Fibroblast of lung (primary cell): ENCODE measurements around the gene CARD10. TPM values are rescaled to one million over a fixed set of nuclear protein-coding genes. Genes with fewer than 3 reads are reported as not detected.

Source experiments
- DNase-seq, 2 donors: peaks; one replicate each; pipeline versions ENCODE4 v3.0.0 to v3.0.0-alpha.2; 2010; ENCODE audit warnings: low read depth in 2 of 2
- H2AFZ ChIP-seq: 2 replicates; pipeline ENCODE4 v1.5.1; 2012; ENCODE audit warnings: low read length, control low read depth, inconsistent platforms
- H3K27ac ChIP-seq: 2 replicates; pipeline ENCODE4 v1.5.1; 2011; ENCODE audit warnings: low read length, control low read depth; ENCODE audit not compliant: insufficient read depth
- H3K27me3 ChIP-seq: 2 replicates; pipeline ENCODE4 v1.5.1; 2011; ENCODE audit warnings: mild to moderate bottlenecking, low read length; ENCODE audit not compliant: control insufficient read depth, insufficient read depth
- H3K36me3 ChIP-seq: 2 replicates; pipeline ENCODE4 v1.5.1; 2011; ENCODE audit warnings: low read length; ENCODE audit not compliant: control insufficient read depth, insufficient read depth
- H3K4me1 ChIP-seq: 2 replicates; pipeline ENCODE4 v1.5.1; 2011; ENCODE audit warnings: low read length; ENCODE audit not compliant: control insufficient read depth, insufficient read depth; ENCODE audit errors: extremely low read depth
- H3K4me2 ChIP-seq: 2 replicates; pipeline ENCODE4 v1.5.1; 2011; ENCODE audit warnings: low read length, control low read depth; ENCODE audit not compliant: insufficient read depth; ENCODE audit errors: extremely low read depth
- H3K4me3 ChIP-seq, 4 experiments: fragments of 200-600 bp in 1 of 4; sonication (generic) in 1 of 4; replicated peaks in 1 of 4; 2 replicates each; pipeline ENCODE4 v1.5.1; 2011 to 2016; ENCODE audit warnings: low read length in 4 of 4, low read depth in 3 of 4, mild to moderate bottlenecking in 3 of 4, control low read depth in 2 of 4, inconsistent platforms in 1 of 4, mixed read lengths in 1 of 4; ENCODE audit not compliant: insufficient read depth in 1 of 4; ENCODE audit errors: control extremely low read depth in 1 of 4
- H3K79me2 ChIP-seq: 2 replicates; pipeline ENCODE4 v1.5.1; 2012; ENCODE audit warnings: mild to moderate bottlenecking, low read length, inconsistent platforms; ENCODE audit not compliant: control insufficient read depth, insufficient read depth
- H3K9ac ChIP-seq: 2 replicates; pipeline ENCODE4 v1.5.1; 2011; ENCODE audit warnings: mild to moderate bottlenecking, low read length, control low read depth; ENCODE audit not compliant: insufficient read depth
- H3K9me3 ChIP-seq: 2 replicates; pipeline ENCODE4 v1.5.1; 2012; ENCODE audit warnings: low read depth, low read length; ENCODE audit not compliant: control insufficient read depth, insufficient read depth
- H4K20me1 ChIP-seq: 2 replicates; pipeline ENCODE4 v1.5.1; 2011; ENCODE audit warnings: low read length; ENCODE audit not compliant: control insufficient read depth, insufficient read depth; ENCODE audit errors: extremely low read depth
- EZH2 ChIP-seq: IDR thresholded peaks from 2 replicates; pipeline ENCODE4 v1.5.1; 2012; ENCODE audit warnings: low read length, control low read depth, mild to moderate bottlenecking; ENCODE audit errors: missing control alignments
- polyA plus RNA-seq, 2 donors: library from polyadenylated mRNA; depleted of rRNA in 1 of 2; stranded (reverse) in 1 of 2; unstranded in 1 of 2; fragments of >200 nt; gene quantifications; 2 replicates each; pipeline ENCODE4 v1.2.1, GENCODE V29; 2011 to 2012; ENCODE audit warnings: missing spikeins in 1 of 2
- total RNA-seq: library from RNA; depleted of rRNA; stranded (reverse); fragments of >200 nt; gene quantifications from 2 replicates; pipeline ENCODE4 v1.2.1, GENCODE V29; 2014
- TF ChIP-seq, protein P1 (sequence below), 2 donors: IDR thresholded peaks in 1 of 2; conservative IDR thresholded peaks in 1 of 2; 1 replicate in 1 of 2; 2 replicates in 1 of 2; pipeline ENCODE4 v1.5.1; 2011 to 2012; ENCODE audit warnings: low read length in 2 of 2, control low read depth in 1 of 2, inconsistent platforms in 1 of 2, low read depth in 1 of 2, mild to moderate bottlenecking in 1 of 2

Gene CARD10
- total and polyA plus RNA-seq, 2 donors (not counting 1 experiment from before 2014, with no cell fraction given): 1.6 to 2.3 TPM

DNA sequence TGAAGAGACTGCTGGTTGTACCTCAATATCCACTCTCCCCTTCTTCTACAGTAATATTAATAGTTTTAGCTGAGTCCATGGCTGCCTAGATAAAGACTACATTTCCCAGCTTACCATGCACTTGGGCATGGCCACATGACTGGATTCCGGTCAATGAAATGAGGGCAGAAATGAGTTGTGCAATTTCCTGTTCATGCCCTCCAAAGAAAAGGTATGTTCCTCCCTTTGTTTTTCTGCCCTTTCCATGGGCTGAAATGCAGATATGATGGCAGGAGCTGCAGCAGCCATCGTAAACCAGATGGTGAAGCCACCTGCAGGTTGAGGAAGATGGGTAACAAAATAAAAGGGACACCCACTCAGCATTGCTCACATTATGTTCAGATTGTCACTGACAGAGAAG lies 76.7 kb downstream of the CARD10 start:
- no peak overlapping the region for H3K9ac ChIP-seq
- H3K36me3 ChIP-seq: no peaks in the 10 kb centered on the region
- no peak overlapping the region for H3K4me3 ChIP-seq
- DNase-seq: peak; percentile 51 to 67
- no peaks in the 10 kb centered on the region for H4K20me1 ChIP-seq
- H2AFZ ChIP-seq: no peak overlapping the region
- H3K27me3 ChIP-seq: peaks cover 16% of the 10 kb centered on the region
- H3K79me2 ChIP-seq: no peaks in the 10 kb centered on the region
- no peaks in the 10 kb centered on the region for H3K9me3 ChIP-seq
- no peaks in the 10 kb centered on the region for H3K4me1 ChIP-seq
- TF ChIP-seq EZH2: no peak
- TF ChIP-seq, protein P1, sequence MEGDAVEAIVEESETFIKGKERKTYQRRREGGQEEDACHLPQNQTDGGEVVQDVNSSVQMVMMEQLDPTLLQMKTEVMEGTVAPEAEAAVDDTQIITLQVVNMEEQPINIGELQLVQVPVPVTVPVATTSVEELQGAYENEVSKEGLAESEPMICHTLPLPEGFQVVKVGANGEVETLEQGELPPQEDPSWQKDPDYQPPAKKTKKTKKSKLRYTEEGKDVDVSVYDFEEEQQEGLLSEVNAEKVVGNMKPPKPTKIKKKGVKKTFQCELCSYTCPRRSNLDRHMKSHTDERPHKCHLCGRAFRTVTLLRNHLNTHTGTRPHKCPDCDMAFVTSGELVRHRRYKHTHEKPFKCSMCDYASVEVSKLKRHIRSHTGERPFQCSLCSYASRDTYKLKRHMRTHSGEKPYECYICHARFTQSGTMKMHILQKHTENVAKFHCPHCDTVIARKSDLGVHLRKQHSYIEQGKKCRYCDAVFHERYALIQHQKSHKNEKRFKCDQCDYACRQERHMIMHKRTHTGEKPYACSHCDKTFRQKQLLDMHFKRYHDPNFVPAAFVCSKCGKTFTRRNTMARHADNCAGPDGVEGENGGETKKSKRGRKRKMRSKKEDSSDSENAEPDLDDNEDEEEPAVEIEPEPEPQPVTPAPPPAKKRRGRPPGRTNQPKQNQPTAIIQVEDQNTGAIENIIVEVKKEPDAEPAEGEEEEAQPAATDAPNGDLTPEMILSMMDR (conservative IDR thresholded peaks at IDR 0.05 in 1 of 2, IDR thresholded peaks at IDR 0.05 in 1 of 2; ENCODE audit: low read depth in 1 of 2, low read length in 2 of 2): no peak
- H3K27ac ChIP-seq: no peak overlapping the region
- no peak overlapping the region for H3K4me2 ChIP-seq

DNA sequence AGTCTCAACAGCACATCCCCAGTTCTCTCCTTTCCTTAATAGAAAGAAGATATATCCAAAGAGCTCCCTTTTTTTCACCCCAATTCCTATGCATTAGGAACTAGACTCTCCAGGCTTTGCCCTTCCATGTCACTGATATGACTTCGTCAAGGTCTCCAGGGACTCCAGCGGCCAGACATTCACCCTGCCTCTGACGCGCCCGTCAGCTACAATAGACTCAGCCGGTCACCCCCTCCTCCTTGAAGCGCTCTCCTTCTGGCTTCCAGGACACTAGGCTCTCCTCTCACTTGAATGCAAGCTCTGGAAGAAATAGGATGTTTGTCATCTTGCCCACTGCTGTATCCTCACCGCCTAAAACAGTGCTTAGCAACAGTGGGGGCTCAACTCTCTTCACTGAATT lies 77.1 kb downstream of the CARD10 start:
- Histone ChIP-seq H3K9ac (no peak overlapping the region), H3K36me3 (no peaks in the 10 kb centered on the region), H3K79me2 (no peaks in the 10 kb centered on the region), H3K9me3 (no peaks in the 10 kb centered on the region), H3K4me3 (no peak overlapping the region), H3K4me2 (no peak overlapping the region), H3K27me3 (peaks cover 12% of the 10 kb centered on the region), H4K20me1 (no peaks in the 10 kb centered on the region), H3K4me1 (no peaks in the 10 kb centered on the region), H2AFZ (no peak overlapping the region), H3K27ac (no peak overlapping the region)
- DNase-seq: no peak
- TF ChIP-seq EZH2: no peak
- TF ChIP-seq, protein P1 (conservative IDR thresholded peaks at IDR 0.05 in 1 of 2, IDR thresholded peaks at IDR 0.05 in 1 of 2; ENCODE audit: low read depth in 1 of 2, low read length in 2 of 2): no peak

DNA sequence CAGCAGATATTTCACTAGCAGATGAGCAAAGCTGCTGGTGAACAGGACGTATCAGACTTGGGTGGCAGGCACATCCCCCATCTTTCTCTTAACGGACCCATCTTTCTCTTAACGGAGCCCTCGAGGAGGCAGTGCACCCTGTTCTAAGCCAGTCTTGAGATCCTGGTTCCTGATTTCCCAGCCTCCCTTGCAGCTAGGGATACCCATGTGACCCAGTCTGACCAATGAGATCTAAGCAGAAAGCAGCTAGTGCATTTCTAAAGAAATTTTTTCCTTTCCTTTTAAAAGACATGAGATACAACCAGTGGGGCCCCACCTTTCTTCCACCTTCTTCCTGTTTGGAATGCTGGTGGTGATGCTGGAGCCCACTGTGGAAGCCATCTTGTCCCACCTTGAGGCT lies 78.3 kb downstream of the CARD10 start:
- H4K20me1 ChIP-seq: no peaks in the 10 kb centered on the region
- no peak for DNase-seq
- no peak overlapping the region for H3K4me2 ChIP-seq
- peaks cover 12% of the 10 kb centered on the region for H3K27me3 ChIP-seq
- no peaks in the 10 kb centered on the region for H3K4me1 ChIP-seq
- no peaks in the 10 kb centered on the region for H3K36me3 ChIP-seq
- no peak overlapping the region for H3K4me3 ChIP-seq
- H3K27ac ChIP-seq: no peak overlapping the region
- no peak overlapping the region for H3K9ac ChIP-seq
- H2AFZ ChIP-seq: no peak overlapping the region
- no peaks in the 10 kb centered on the region for H3K9me3 ChIP-seq
- H3K79me2 ChIP-seq: no peaks in the 10 kb centered on the region
- TF ChIP-seq, protein P1 (conservative IDR thresholded peaks at IDR 0.05 in 1 of 2, IDR thresholded peaks at IDR 0.05 in 1 of 2; ENCODE audit: low read depth in 1 of 2, low read length in 2 of 2): no peak
- TF ChIP-seq EZH2: no peak

Other genes starting within 250 kb of the CARD10 start
- under 0.01 and 0.26 TPM in 2 replicates for gene CYTH4, start 236.9 kb downstream of the CARD10 start, total RNA-seq
- gene CYTH4, start 236.9 kb downstream of the CARD10 start, polyA plus RNA-seq: 0.12 TPM in 1 of 2 replicates, not detected in the other
- gene ELFN2, start 91.9 kb downstream of the CARD10 start, total RNA-seq: under 0.01 TPM in 2 replicates
- 0.02 and 0.10 TPM in 2 replicates for gene ELFN2, start 91.9 kb downstream of the CARD10 start, polyA plus RNA-seq
- gene MFNG, start 33.0 kb downstream of the CARD10 start, total RNA-seq: under 0.01 TPM in 1 of 2 replicates, not detected in the other
- gene MFNG, start 33.0 kb downstream of the CARD10 start, polyA plus RNA-seq: 0.15 TPM in 1 of 2 replicates, not detected in the other
- 11.8 and 17.2 TPM in 2 replicates for gene CDC42EP1, start 41.1 kb upstream of the CARD10 start, total RNA-seq
- gene CDC42EP1, start 41.1 kb upstream of the CARD10 start, polyA plus RNA-seq: 10.4 and 10.6 TPM in 2 replicates
- gene LGALS2, start 60.7 kb upstream of the CARD10 start, total RNA-seq: not detected in 2 replicates
- 0.19 TPM in 1 of 2 replicates, not detected in the other for gene LGALS2, start 60.7 kb upstream of the CARD10 start, polyA plus RNA-seq
- gene GGA1, start 89.4 kb upstream of the CARD10 start, total RNA-seq: 24.7 and 27.9 TPM in 2 replicates
- 18.0 and 23.1 TPM in 2 replicates for gene GGA1, start 89.4 kb upstream of the CARD10 start, polyA plus RNA-seq
- gene SH3BP1, start 120.3 kb upstream of the CARD10 start, total RNA-seq: 3.1 and 6.2 TPM in 2 replicates
- gene SH3BP1, start 120.3 kb upstream of the CARD10 start, polyA plus RNA-seq: 2.9 and 5.5 TPM in 2 replicates
- 4.0 and 5.1 TPM in 2 replicates for gene PDXP, start 139.3 kb upstream of the CARD10 start, total RNA-seq
- gene PDXP, start 139.3 kb upstream of the CARD10 start, polyA plus RNA-seq: 7.9 and 14.7 TPM in 2 replicates
- 6,362 and 11,230 TPM in 2 replicates for gene LGALS1, start 156.2 kb upstream of the CARD10 start, total RNA-seq
- 5,090 and 5,801 TPM in 2 replicates for gene LGALS1, start 156.2 kb upstream of the CARD10 start, polyA plus RNA-seq
- 12.1 and 15.4 TPM in 2 replicates for gene NOL12, start 166.9 kb upstream of the CARD10 start, total RNA-seq
- 12.8 and 26.1 TPM in 2 replicates for gene NOL12, start 166.9 kb upstream of the CARD10 start, polyA plus RNA-seq
- 105 and 131 TPM in 2 replicates for gene TRIOBP, start 177.6 kb upstream of the CARD10 start, total RNA-seq
- gene TRIOBP, start 177.6 kb upstream of the CARD10 start, polyA plus RNA-seq: 32.9 and 35.4 TPM in 2 replicates